K562 (cell line): ENCODE data around the gene MRPS18B. TPM values are rescaled to one million over a fixed set of nuclear protein-coding genes. Genes with fewer than 3 reads are reported as not detected.

Experiments
- ATAC-seq: fragments of 200-7000 bp; cut with Tn5 transposase; 3 replicates; pipeline ENCODE4 v1.9.1; 2020; ENCODE audit warnings: moderate library complexity
- BruUV-seq: library from RNA; stranded (reverse); fragments of 400-500 nt; replicated peaks from 2 replicates; lab custom pipeline; 2021; lab: Mats Ljungman, UMichigan
- CTCF ChIA-PET: fragments of 300-600 bp; formaldehyde crosslinking; extraction: SDS; loops from one replicate; lab custom pipeline; 2021; ENCODE audit warnings: low intra/inter-chr PET ratio; lab: Yijun Ruan, JAX
- POLR2A ChIA-PET: fragments of 300-600, 350-650 bp; sonication (Branson Sonifier 250); formaldehyde crosslinking; extraction: SDS; loops from one replicate; lab custom pipeline; 2021; ENCODE audit warnings: antibody characterized with exemption, inconsistent platforms; lab: Yijun Ruan, JAX
- DNase-seq, 4 experiments: peaks; one replicate each; pipeline versions ENCODE4 v3.0.0 to v3.0.0-alpha.2; 2011 to 2018; ENCODE audit warnings: low spot score in 3 of 4, mixed read lengths in 3 of 4; ENCODE audit errors: extremely low read depth in 1 of 4
- FAIRE-seq: peaks from 2 replicates; lab custom pipeline; 2011; peaks lifted over from hg19 to GRCh38; lab: Jason Lieb, UNC
- H2AFZ ChIP-seq: 2 replicates; pipeline ENCODE4 v1.6.0; 2011; ENCODE audit warnings: low read depth, low read length, control low read depth, inconsistent platforms
- H3K27ac ChIP-seq: fragments of 200-600 bp; 3 replicates; pipeline ENCODE4 v1.8.0; 2011; ENCODE audit warnings: low read depth, mild to moderate bottlenecking, control low read depth, inconsistent platforms, low read length, moderate library complexity, mixed read lengths; ENCODE audit errors: extremely low read depth
- H3K27me3 ChIP-seq, 2 experiments: fragments of 300-600 bp in 1 of 2; 2 replicates in 1 of 2; 3 replicates in 1 of 2; pipeline versions ENCODE4 v1.6.0 to v1.8.0; 2011; ENCODE audit warnings: inconsistent platforms in 2 of 2, low read length in 2 of 2, mild to moderate bottlenecking in 1 of 2, mixed read lengths in 1 of 2, moderate library complexity in 1 of 2; ENCODE audit not compliant: control insufficient read depth in 2 of 2, insufficient read depth in 2 of 2
- H3K36me3 ChIP-seq: fragments of 300-600 bp; 3 replicates; pipeline ENCODE4 v1.8.0; 2011; ENCODE audit warnings: mild to moderate bottlenecking, low read length, inconsistent platforms; ENCODE audit not compliant: control insufficient read depth, insufficient read depth
- H3K4me1 ChIP-seq, 2 experiments: fragments of 200-600 bp in 1 of 2; replicated peaks in 1 of 2; 2 replicates in 1 of 2; 3 replicates in 1 of 2; pipeline versions ENCODE4 v1.5.1 to v1.8.0; 2011; ENCODE audit warnings: inconsistent platforms in 2 of 2, low read length in 2 of 2, mild to moderate bottlenecking in 1 of 2, mixed read lengths in 1 of 2, moderate library complexity in 1 of 2; ENCODE audit not compliant: control insufficient read depth in 2 of 2, insufficient read depth in 2 of 2
- H3K4me2 ChIP-seq: 2 replicates; pipeline ENCODE4 v1.6.1; 2011; ENCODE audit warnings: low read length, control low read depth, inconsistent platforms, mixed read lengths; ENCODE audit not compliant: insufficient read depth
- H3K4me3 ChIP-seq: fragments of 200-600 bp; sonication (generic), shearing (Covaris generic); 2 replicates; pipeline ENCODE4 v1.5.1; 2016; ENCODE audit warnings: control low read depth, inconsistent platforms
- H3K79me2 ChIP-seq: fragments of 200-600 bp; 3 replicates; pipeline ENCODE4 v1.8.0; 2011; ENCODE audit warnings: low read length, inconsistent platforms; ENCODE audit not compliant: control insufficient read depth, insufficient read depth
- H3K9ac ChIP-seq, 2 experiments: 2 replicates each; pipeline versions ENCODE4 v1.6.0 to v1.6.1; 2011; ENCODE audit warnings: low read depth in 2 of 2, low read length in 2 of 2, control low read depth in 1 of 2, inconsistent platforms in 1 of 2, mild to moderate bottlenecking in 1 of 2, mixed read lengths in 1 of 2; ENCODE audit not compliant: insufficient read depth in 1 of 2
- H3K9me1 ChIP-seq: one replicate; pipeline ENCODE4 v1.6.0; 2011; ENCODE audit warnings: inconsistent platforms, mild to moderate bottlenecking, low read length, moderate library complexity; ENCODE audit not compliant: control insufficient read depth, insufficient read depth
- H3K9me3 ChIP-seq: replicated peaks from 2 replicates; pipeline ENCODE4 v1.5.1; 2011; ENCODE audit warnings: low read depth, low read length, inconsistent platforms; ENCODE audit not compliant: control insufficient read depth, insufficient read depth
- H4K20me1 ChIP-seq: replicated peaks from 2 replicates; pipeline ENCODE4 v1.6.1; 2011; ENCODE audit warnings: low read length, inconsistent platforms, mixed read lengths; ENCODE audit not compliant: control insufficient read depth, insufficient read depth
- ARHGAP35 ChIP-seq: fragments of 450-650 bp; IDR thresholded peaks from 2 replicates; pipeline ENCODE4 v1.6.1; 2018; ENCODE audit not compliant: partially characterized antibody
- DDX20 ChIP-seq: fragments of 450-650 bp; IDR thresholded peaks from 2 replicates; pipeline ENCODE4 v1.6.1; 2016; ENCODE audit warnings: missing genetic modification characterization, low read depth, mild to moderate bottlenecking, missing compliant biosample characterization, moderate library complexity
- ETV5 ChIP-seq: sonication (generic); formaldehyde crosslinking; IDR thresholded peaks from 2 replicates; pipeline ENCODE4 v1.4.0; 2020; ENCODE audit warnings: low read depth, mild to moderate bottlenecking, missing genetic modification reagents
- FOXA1 ChIP-seq: fragments of 450-650 bp; IDR thresholded peaks from 2 replicates; pipeline ENCODE4 v1.6.1; 2016; ENCODE audit warnings: mild to moderate bottlenecking, borderline replicate concordance
- GATA2 ChIP-seq: sonication (generic); formaldehyde crosslinking; IDR thresholded peaks from 2 replicates; pipeline ENCODE4 v1.4.0; 2020; ENCODE audit warnings: mild to moderate bottlenecking, missing genetic modification reagents
- JUNB ChIP-seq: fragments of 450-650 bp; formaldehyde crosslinking; conservative IDR thresholded peaks from 2 replicates; pipeline ENCODE4 v1.4.0; 2020; ENCODE audit warnings: mild to moderate bottlenecking
- KAT8 ChIP-seq: fragments of 450-650 bp; IDR thresholded peaks from 2 replicates; pipeline ENCODE4 v1.6.1; 2016; ENCODE audit warnings: low read depth, mild to moderate bottlenecking
- MED1 ChIP-seq: sonication (generic); formaldehyde crosslinking; IDR thresholded peaks from 2 replicates; pipeline ENCODE4 v1.8.1; 2023; ENCODE audit warnings: missing genetic modification reagents, borderline replicate concordance
- NR2C2 ChIP-seq, 2 experiments: fragments of 200-800 bp in 1 of 2; sonication (Bioruptor generic) in 1 of 2; sonication (generic) in 1 of 2; formaldehyde crosslinking in 1 of 2; IDR thresholded peaks; 2 replicates each; pipeline versions ENCODE4 v1.6.1 to v1.8.0; 2016 to 2022; ENCODE audit warnings: mild to moderate bottlenecking in 1 of 2, missing compliant biosample characterization in 1 of 2, missing genetic modification characterization in 1 of 2, missing genetic modification reagents in 1 of 2
- POLR2B ChIP-seq: fragments of 450-650 bp; IDR thresholded peaks from 2 replicates; pipeline ENCODE4 v1.6.1; 2018; ENCODE audit warnings: low read depth; ENCODE audit not compliant: partially characterized antibody
- U2AF1 ChIP-seq: fragments of 200-400 bp; formaldehyde crosslinking; optimal IDR thresholded peaks from 2 replicates; pipeline ENCODE3; 2017; ENCODE audit warnings: mild to moderate bottlenecking, low read depth, low read length, moderate library complexity
- ZNF174 ChIP-seq: fragments of 250-450 bp; sonication (Bioruptor Pico); IDR thresholded peaks from 2 replicates; pipeline ENCODE4 v1.4.0; 2020; ENCODE audit warnings: mild to moderate bottlenecking
- ZNF197 ChIP-seq: fragments of 200-800 bp; sonication (Bioruptor generic); IDR thresholded peaks from 2 replicates; pipeline ENCODE4 v1.6.1; 2016; ENCODE audit warnings: low read depth, missing genetic modification characterization, missing compliant biosample characterization
- ZNF583 ChIP-seq: fragments of 250-450 bp; sonication (Bioruptor Pico); IDR thresholded peaks from 2 replicates; pipeline ENCODE4 v1.4.0; 2020
- WGBS: fragments of 100-300 bp; shearing (Covaris generic); methylation state at CpG from one replicate; pipeline ENCODE4 v1.1.6; 2016; ENCODE audit warnings: low coverage, mixed read lengths; ENCODE audit not compliant: insufficient coverage; ENCODE audit errors: missing lambda C conversion rate; 5-methylcytosine and 5-hydroxymethylcytosine counted together
- in situ Hi-C: fragments of 300-500 bp; cut with MboI; formaldehyde crosslinking; loops from 4 replicates; pipeline ENCODE4 v1.15.0; 2018; ENCODE audit warnings: inconsistent platforms, mixed read lengths
- intact Hi-C: fragments of 100-400 bp; cut with micrococcal nuclease; formaldehyde crosslinking; loops from 2 replicates; pipeline ENCODE4 v1.14.2; 2022
- polyA plus RNA-seq, 8 experiments: library from polyadenylated mRNA; depleted of rRNA in 4 of 8; stranded (reverse) in 5 of 8; unstranded in 3 of 8; fragments of >200 nt; fragmentation: Nextera tagmentation in 2 of 8; fragmentation: Illumina TruSeq in 1 of 8; extraction: Ambion mirVana in 2 of 8; extraction: Trizol in 1 of 8; gene quantifications; 2 replicates each; pipeline versions ENCODE4 v1.2.1 to v1.2.3, GENCODE V29; 2011 to 2014; ENCODE audit warnings: inconsistent platforms in 1 of 8, missing spikeins in 1 of 8
- total RNA-seq, 7 experiments: library from RNA; depleted of rRNA in 6 of 7; stranded (reverse); fragments of >200 nt in 6 of 7; fragmentation: Illumina TruSeq in 2 of 7; extraction: Trizol in 2 of 7; gene quantifications; 2 replicates each; pipeline versions ENCODE4 v1.2.1 to v1.2.3, GENCODE V29; 2011 to 2021; ENCODE audit warnings: low replicate concordance in 1 of 7
- TF ChIP-seq, protein P1 (sequence below): sonication (generic); formaldehyde crosslinking; IDR thresholded peaks from 2 replicates; pipeline ENCODE4 v1.8.0; 2023; ENCODE audit warnings: mild to moderate bottlenecking, missing genetic modification reagents
- TF ChIP-seq, protein P2 (sequence below): sonication (generic); formaldehyde crosslinking; IDR thresholded peaks from 2 replicates; pipeline ENCODE4 v1.9.0; 2022; ENCODE audit warnings: mild to moderate bottlenecking, missing genetic modification reagents
- TF ChIP-seq, protein P3 (sequence below): fragments of 450-650 bp; IDR thresholded peaks from 2 replicates; pipeline ENCODE4 v1.6.1; 2016

The MRPS18B gene
- total and polyA plus RNA-seq, 9 of the 15 experiments (the other 6 are each of a cell fraction or from before 2014, with no cell fraction given) = 132 to 383 (median 178) TPM

- H3K4me1 ChIP-seq = peaks cover 10 to 13% of the 10 kb centered on the region in 2 experiments; a peak in 4 of 5 replicates
- H3K9me1 ChIP-seq = peaks cover 1% of the 10 kb centered on the region
- in situ Hi-C loops (no loop called here), intact Hi-C loops (no loop called here)
- DNase-seq (no peak), ATAC-seq (no peak), FAIRE-seq (no peak)
- H3K9ac ChIP-seq = no peak overlapping the region
- no TSS peak for BruUV-seq
- H3K9me3 ChIP-seq = no peaks in the 10 kb centered on the region
- WGBS = 100% methylated on average over 6 of the region's 8 CpGs
- no peak overlapping the region for H3K4me2 ChIP-seq
- no peak overlapping the region for H3K4me3 ChIP-seq
- peaks cover 92% of the 10 kb centered on the region for H3K36me3 ChIP-seq
- no peaks in the 10 kb centered on the region for H3K27me3 ChIP-seq
- POLR2A ChIA-PET = interaction anchor here (0.6 to 4.7 kb wide), 7 partner anchors 9 to 1169 kb away, joined by 3 to 21 read pairs (median 4); no protein-coding TSS in a partner anchor
- peaks cover 8% of the 10 kb centered on the region; the same call in 1 of the 2 replicates for H4K20me1 ChIP-seq
- peaks cover 43% of the 10 kb centered on the region for H3K79me2 ChIP-seq
- no peak overlapping the region for H3K27ac ChIP-seq
- H2AFZ ChIP-seq = no peak overlapping the region
- CTCF ChIA-PET = no interaction called here
- TF ChIP-seq, protein P1, sequence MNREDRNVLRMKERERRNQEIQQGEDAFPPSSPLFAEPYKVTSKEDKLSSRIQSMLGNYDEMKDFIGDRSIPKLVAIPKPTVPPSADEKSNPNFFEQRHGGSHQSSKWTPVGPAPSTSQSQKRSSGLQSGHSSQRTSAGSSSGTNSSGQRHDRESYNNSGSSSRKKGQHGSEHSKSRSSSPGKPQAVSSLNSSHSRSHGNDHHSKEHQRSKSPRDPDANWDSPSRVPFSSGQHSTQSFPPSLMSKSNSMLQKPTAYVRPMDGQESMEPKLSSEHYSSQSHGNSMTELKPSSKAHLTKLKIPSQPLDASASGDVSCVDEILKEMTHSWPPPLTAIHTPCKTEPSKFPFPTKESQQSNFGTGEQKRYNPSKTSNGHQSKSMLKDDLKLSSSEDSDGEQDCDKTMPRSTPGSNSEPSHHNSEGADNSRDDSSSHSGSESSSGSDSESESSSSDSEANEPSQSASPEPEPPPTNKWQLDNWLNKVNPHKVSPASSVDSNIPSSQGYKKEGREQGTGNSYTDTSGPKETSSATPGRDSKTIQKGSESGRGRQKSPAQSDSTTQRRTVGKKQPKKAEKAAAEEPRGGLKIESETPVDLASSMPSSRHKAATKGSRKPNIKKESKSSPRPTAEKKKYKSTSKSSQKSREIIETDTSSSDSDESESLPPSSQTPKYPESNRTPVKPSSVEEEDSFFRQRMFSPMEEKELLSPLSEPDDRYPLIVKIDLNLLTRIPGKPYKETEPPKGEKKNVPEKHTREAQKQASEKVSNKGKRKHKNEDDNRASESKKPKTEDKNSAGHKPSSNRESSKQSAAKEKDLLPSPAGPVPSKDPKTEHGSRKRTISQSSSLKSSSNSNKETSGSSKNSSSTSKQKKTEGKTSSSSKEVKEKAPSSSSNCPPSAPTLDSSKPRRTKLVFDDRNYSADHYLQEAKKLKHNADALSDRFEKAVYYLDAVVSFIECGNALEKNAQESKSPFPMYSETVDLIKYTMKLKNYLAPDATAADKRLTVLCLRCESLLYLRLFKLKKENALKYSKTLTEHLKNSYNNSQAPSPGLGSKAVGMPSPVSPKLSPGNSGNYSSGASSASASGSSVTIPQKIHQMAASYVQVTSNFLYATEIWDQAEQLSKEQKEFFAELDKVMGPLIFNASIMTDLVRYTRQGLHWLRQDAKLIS (CRISPR knock-in tag) = no peak
- TF ChIP-seq FOXA1 (no peak), POLR2B (no peak), ARHGAP35 (no peak), GATA2 (no peak), NR2C2 (CRISPR knock-in tag; IDR thresholded peaks at IDR 0.05) (no peak), NR2C2 (tag; IDR thresholded peaks at IDR 0.05) (no peak), ETV5 (CRISPR knock-in tag) (no peak), U2AF1 (no peak), JUNB (CRISPR knock-in tag) (no peak), ZNF174 (CRISPR knock-in tag) (no peak), DDX20 (tag) (no peak), ZNF583 (CRISPR knock-in tag) (no peak), ZNF197 (no peak), MED1 (CRISPR knock-in tag) (no peak), KAT8 (no peak)
- TF ChIP-seq, protein P2, sequence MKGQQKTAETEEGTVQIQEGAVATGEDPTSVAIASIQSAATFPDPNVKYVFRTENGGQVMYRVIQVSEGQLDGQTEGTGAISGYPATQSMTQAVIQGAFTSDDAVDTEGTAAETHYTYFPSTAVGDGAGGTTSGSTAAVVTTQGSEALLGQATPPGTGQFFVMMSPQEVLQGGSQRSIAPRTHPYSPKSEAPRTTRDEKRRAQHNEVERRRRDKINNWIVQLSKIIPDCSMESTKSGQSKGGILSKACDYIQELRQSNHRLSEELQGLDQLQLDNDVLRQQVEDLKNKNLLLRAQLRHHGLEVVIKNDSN (CRISPR knock-in tag) = no peak
- TF ChIP-seq, protein P3, sequence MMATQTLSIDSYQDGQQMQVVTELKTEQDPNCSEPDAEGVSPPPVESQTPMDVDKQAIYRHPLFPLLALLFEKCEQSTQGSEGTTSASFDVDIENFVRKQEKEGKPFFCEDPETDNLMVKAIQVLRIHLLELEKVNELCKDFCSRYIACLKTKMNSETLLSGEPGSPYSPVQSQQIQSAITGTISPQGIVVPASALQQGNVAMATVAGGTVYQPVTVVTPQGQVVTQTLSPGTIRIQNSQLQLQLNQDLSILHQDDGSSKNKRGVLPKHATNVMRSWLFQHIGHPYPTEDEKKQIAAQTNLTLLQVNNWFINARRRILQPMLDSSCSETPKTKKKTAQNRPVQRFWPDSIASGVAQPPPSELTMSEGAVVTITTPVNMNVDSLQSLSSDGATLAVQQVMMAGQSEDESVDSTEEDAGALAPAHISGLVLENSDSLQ = no peak
Measured at GRCh38 chr6:30578051-30578450, 39.6 kb upstream of the MRPS18B start.
